HepG2 (cell line): ENCODE measurements around the gene KIF3A.

Source experiments
- CTCF ChIP-seq: sonication (generic); formaldehyde crosslinking; IDR thresholded peaks from 2 replicates; pipeline ENCODE4 v1.5.0; 2020; ENCODE audit warnings: mild to moderate bottlenecking, missing genetic modification reagents, moderate library complexity
- DPF2 ChIP-seq: sonication (generic); formaldehyde crosslinking; IDR thresholded peaks from 2 replicates; pipeline ENCODE4 v1.4.0; 2020; ENCODE audit warnings: mild to moderate bottlenecking, low read depth, missing genetic modification reagents, borderline replicate concordance
- JARID2 ChIP-seq: sonication (generic); formaldehyde crosslinking; IDR thresholded peaks from 2 replicates; pipeline ENCODE4 v1.8.1; 2023; ENCODE audit warnings: missing genetic modification reagents, inconsistent platforms; ENCODE audit not compliant: insufficient replicate concordance
- NCOA1 ChIP-seq: sonication (generic); formaldehyde crosslinking; IDR thresholded peaks from 2 replicates; pipeline ENCODE4 v1.9.0; 2021; ENCODE audit warnings: missing genetic modification reagents
- TAF1 ChIP-seq: sonication (generic); formaldehyde crosslinking; IDR thresholded peaks from 2 replicates; pipeline ENCODE4 v1.4.0; 2020; ENCODE audit warnings: missing genetic modification reagents

- TF ChIP-seq DPF2 (CRISPR knock-in tag) (no peak), NCOA1 (CRISPR knock-in tag) (no peak), CTCF (CRISPR knock-in tag) (no peak), JARID2 (CRISPR knock-in tag) (no peak), TAF1 (no peak)
Observed at GRCh38 chr5:132690156-132690555, 47.2 kb downstream of the KIF3A start.
